Endothelial cell (in vitro differentiated cells): ENCODE results near the gene MAGI2. TPM values are rescaled to one million over a fixed set of nuclear protein-coding genes. Genes with fewer than 3 reads are reported as not detected.

Source experiments
- DNase-seq: peaks from one replicate; pipeline ENCODE4 v3.0.0; 2021; ENCODE audit warnings: low spot score
- H3K27ac Mint-ChIP-seq: one replicate; pipeline ENCODE4 v1.8.0; 2021; ENCODE audit warnings: mixed read lengths, inconsistent platforms; ENCODE audit not compliant: unreplicated experiment
- H3K27me3 Mint-ChIP-seq: one replicate; pipeline ENCODE4 v1.8.0; 2021; ENCODE audit warnings: mild to moderate bottlenecking, moderate library complexity, mixed read lengths, inconsistent platforms; ENCODE audit not compliant: unreplicated experiment
- H3K36me3 Mint-ChIP-seq: one replicate; pipeline ENCODE4 v1.8.0; 2021; ENCODE audit warnings: mild to moderate bottlenecking, low read depth, mixed read lengths, inconsistent platforms; ENCODE audit not compliant: unreplicated experiment
- H3K4me1 Mint-ChIP-seq: one replicate; pipeline ENCODE4 v1.8.0; 2021; ENCODE audit warnings: mild to moderate bottlenecking, mixed read lengths, inconsistent platforms; ENCODE audit not compliant: unreplicated experiment
- H3K4me3 Mint-ChIP-seq: one replicate; pipeline ENCODE4 v1.8.0; 2021; ENCODE audit warnings: mild to moderate bottlenecking, mixed read lengths, inconsistent platforms; ENCODE audit not compliant: unreplicated experiment
- H3K9me3 Mint-ChIP-seq: one replicate; pipeline ENCODE4 v1.8.0; 2021; ENCODE audit warnings: mixed read lengths, inconsistent platforms; ENCODE audit not compliant: unreplicated experiment
- total RNA-seq: library from RNA; stranded (reverse); fragmentation: NEBNext Ultra II Directional; extraction: Animal tissue kit (Norgen Biotek cat#: 25700); gene quantifications from one replicate; pipeline ENCODE4 v1.2.1, GENCODE V29; 2021; ENCODE audit not compliant: unreplicated experiment
- TF ChIP-seq, protein P1 (sequence below): fragments of 200-600 bp; sonication (generic); IDR thresholded peaks from one replicate; pipeline ENCODE4 v1.5.0; 2021; ENCODE audit warnings: antibody characterized with exemption; ENCODE audit not compliant: unreplicated experiment

The MAGI2 gene
- total RNA-seq, 1 donor from 2014 or later: 6.3 TPM

DNA sequence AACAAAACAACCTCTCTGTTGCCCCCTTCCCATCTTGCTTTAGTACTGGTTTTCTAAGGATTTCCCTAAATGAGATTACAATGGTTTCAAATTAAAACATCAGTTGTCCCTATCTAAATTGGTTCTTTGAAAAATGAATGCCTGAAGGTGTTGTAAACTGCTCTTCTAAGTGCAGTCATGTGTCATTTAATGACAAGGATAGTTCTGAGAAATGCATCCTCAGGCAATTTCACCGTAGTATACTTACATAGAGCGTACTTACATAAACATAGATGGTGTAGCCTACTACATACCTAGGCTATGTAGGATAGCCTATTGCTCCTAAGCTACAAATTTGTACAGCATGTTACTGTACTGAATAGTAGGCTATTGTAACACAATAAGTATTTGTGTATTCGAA, 278.1 kb downstream of the MAGI2 start:
- Mint-ChIP-seq H3K4me3 (no peak overlapping the region), H3K27ac (no peak overlapping the region), H3K36me3 (no peaks in the 10 kb centered on the region), H3K9me3 (no peaks in the 10 kb centered on the region), H3K27me3 (peaks cover under 1% of the 10 kb centered on the region), H3K4me1 (no peaks in the 10 kb centered on the region)
- no peak for DNase-seq
- TF ChIP-seq, protein P1, sequence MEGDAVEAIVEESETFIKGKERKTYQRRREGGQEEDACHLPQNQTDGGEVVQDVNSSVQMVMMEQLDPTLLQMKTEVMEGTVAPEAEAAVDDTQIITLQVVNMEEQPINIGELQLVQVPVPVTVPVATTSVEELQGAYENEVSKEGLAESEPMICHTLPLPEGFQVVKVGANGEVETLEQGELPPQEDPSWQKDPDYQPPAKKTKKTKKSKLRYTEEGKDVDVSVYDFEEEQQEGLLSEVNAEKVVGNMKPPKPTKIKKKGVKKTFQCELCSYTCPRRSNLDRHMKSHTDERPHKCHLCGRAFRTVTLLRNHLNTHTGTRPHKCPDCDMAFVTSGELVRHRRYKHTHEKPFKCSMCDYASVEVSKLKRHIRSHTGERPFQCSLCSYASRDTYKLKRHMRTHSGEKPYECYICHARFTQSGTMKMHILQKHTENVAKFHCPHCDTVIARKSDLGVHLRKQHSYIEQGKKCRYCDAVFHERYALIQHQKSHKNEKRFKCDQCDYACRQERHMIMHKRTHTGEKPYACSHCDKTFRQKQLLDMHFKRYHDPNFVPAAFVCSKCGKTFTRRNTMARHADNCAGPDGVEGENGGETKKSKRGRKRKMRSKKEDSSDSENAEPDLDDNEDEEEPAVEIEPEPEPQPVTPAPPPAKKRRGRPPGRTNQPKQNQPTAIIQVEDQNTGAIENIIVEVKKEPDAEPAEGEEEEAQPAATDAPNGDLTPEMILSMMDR: no peak

- peaks cover 8% of the 10 kb centered on the region for H3K9me3 Mint-ChIP-seq
- H3K4me1 Mint-ChIP-seq: no peaks in the 10 kb centered on the region
- H3K4me3 Mint-ChIP-seq: no peak overlapping the region
- no peak for DNase-seq
- H3K27me3 Mint-ChIP-seq: peaks cover 2% of the 10 kb centered on the region
- no peaks in the 10 kb centered on the region for H3K36me3 Mint-ChIP-seq
- TF ChIP-seq, protein P1: no peak
- H3K27ac Mint-ChIP-seq: no peak overlapping the region
Measured at GRCh38 chr7:79165225-79165624, 288.2 kb downstream of the MAGI2 start.

DNA sequence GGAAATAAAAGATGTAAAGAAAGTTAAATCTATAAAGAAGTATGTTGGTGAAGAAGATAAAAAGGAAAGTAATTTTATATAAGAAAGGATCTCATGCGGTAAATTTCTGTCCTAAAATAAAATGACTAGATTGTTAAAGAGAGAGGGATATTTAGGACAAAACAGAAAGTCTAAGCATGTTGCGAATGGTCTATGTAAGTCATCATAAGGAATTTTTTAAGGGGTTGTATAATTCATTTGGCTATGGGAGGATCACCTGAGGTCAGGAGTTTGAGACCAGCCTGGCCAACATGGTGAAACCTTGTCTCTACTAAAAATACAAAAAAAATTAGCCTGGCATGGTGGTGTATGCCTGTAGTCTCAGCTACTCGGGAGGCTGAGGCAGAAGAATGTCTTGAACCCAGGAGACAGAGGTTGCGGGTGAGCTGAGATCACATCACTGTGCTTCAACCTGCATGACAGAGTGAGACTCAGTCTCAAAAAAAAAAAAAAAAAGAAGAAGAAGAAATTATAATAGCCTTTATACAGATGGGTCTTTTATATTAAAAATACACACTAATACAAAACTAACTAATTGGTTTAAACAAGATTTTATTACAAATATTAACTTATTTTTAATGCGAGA, 294.3 kb downstream of the MAGI2 start:
- Mint-ChIP-seq H3K4me3 (no peak overlapping the region), H3K36me3 (no peaks in the 10 kb centered on the region), H3K9me3 (no peaks in the 10 kb centered on the region), H3K27me3 (no peaks in the 10 kb centered on the region), H3K4me1 (no peaks in the 10 kb centered on the region), H3K27ac (no peak overlapping the region)
- TF ChIP-seq, protein P1: no peak
- DNase-seq: no peak

- Mint-ChIP-seq H3K4me1 (no peaks in the 10 kb centered on the region), H3K27ac (no peak overlapping the region), H3K4me3 (no peak overlapping the region), H3K36me3 (no peaks in the 10 kb centered on the region), H3K27me3 (no peaks in the 10 kb centered on the region), H3K9me3 (no peaks in the 10 kb centered on the region)
- no peak for DNase-seq
- TF ChIP-seq, protein P1: no peak
Measured at GRCh38 chr7:79157281-79157680, 296.2 kb downstream of the MAGI2 start.

DNA sequence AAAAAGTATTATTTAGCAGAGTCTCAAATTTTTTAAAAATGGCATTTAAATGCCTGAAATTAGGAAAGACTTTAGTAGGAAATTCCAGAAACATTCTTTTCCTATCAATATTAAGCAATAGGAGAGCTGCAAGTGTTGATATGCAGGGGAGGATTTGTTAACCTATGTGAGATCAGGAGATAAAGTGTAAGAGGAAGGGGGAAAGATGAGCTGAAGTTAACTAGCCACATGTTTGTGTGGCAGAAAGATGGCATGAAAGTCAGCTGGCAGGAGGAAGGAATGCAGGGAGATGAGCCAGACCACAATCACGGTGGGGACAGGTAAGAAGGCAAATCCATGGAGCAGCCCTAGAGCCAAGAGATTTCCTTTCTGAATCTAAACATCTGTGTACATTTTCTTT, 303.6 kb downstream of the MAGI2 start:
- Mint-ChIP-seq H3K9me3 (no peaks in the 10 kb centered on the region), H3K4me3 (no peak overlapping the region), H3K4me1 (peaks cover 2% of the 10 kb centered on the region), H3K36me3 (no peaks in the 10 kb centered on the region), H3K27me3 (no peaks in the 10 kb centered on the region), H3K27ac (no peak overlapping the region)
- TF ChIP-seq, protein P1: no peak
- DNase-seq: no peak
